Stimulated activated CD4-positive, alpha-beta T cell treated with anti-CD3 and anti-CD28 coated beads, Interleukin-15, amount 100 ng/mL, for 48 hours (primary cell): ENCODE measurements around the gene CENPV.
"Not testable (repeated sequence)": the region's sequence is repeated elsewhere in the genome, so short reads cannot be mapped to it uniquely, and the experiment has no call there.

Experiments used
- DNase-seq, 2 donors: peaks; one replicate each; pipeline ENCODE4 v3.0.0-alpha.2; 2020; ENCODE audit warnings: low read depth in 2 of 2

The CENPV gene

DNA sequence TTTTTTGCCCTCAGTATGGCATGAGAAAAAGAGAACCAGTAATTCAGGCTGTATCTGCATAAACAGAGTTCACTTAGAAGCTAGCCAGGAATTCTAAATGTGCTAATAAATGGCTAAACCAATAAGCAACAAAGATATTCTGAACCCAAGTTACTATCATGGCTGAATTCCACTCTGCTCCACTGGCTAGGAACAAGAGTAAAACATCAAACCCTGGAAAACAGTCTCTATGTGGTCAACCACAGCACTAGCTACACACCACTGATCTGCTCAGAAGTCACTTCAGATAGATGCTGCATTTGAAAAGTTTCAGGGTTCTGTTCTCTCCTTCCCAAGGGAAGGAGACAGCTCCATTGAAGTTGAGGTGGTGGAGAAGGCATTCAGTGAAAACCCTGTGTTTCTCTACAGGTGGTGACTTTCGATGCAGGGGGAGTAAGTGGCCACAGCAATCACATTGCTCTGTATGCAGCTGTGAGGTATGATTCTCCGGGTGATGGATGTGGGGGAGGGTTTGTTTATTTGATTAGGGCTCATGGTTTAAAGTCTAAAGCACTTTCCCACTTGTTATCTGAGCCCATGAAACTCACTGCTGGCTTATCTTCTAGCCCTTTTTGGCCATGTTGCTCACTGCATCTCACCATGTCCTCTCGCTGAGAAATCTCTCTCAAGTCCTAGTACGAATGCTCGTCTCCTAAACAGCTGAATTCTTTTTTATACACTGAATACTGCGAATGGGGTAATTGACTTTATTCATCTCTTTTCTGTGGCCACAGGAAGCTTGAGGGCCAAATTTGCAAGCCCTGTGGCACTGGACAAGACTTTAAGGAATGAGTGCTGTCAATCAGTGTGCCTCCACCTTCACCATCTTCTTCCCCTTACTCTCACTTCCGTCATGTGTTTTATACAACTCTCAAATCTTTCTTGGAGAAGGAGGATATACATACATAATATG, 39.9 kb downstream of the CENPV start:
- DNase-seq, result no peak

DNA sequence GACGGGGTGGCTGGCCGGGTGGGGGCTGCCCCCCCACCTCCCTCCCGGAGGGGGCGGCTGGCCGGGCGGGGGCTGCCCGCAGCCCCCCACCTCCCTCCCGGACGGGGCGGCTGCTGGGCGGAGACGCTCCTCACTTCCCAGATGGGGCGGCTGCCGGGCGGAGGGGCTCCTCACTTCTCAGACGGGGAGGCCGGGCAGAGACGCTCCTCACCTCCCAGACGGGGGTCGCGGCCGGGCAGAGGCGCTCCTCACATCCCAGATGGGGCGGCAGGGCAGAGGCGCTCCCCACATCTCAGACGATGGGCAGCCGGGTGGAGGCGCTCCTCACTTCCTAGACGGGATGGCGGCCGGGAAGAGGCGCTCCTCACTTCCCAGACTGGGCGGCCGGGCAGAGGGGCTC, 41.2 kb downstream of the CENPV start:
- not testable (repeated sequence) for DNase-seq

DNA sequence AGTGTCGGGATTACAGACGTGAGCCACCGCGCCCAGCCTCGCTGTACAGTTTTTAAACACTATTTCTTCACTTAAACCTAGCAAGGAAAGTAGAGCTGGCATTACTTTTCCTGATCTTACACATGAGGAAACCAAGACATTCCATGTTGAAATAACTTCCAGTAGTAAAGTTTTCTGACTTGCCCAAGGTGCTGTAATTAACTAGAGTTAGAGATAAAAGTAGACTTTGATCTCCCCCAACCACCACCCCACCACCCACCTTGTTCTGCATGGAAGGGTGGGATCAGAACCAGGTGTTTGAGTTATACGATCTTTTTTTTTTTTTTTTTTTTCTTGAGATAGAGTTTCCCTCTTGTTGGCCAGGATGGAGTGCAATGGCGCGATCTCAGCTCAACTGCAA, 47.1 kb downstream of the CENPV start:
- DNase-seq, result no peak

- DNase-seq, result no peak
Measured at GRCh38 chr17:16304830-16305229, 48.4 kb downstream of the CENPV start.

DNA sequence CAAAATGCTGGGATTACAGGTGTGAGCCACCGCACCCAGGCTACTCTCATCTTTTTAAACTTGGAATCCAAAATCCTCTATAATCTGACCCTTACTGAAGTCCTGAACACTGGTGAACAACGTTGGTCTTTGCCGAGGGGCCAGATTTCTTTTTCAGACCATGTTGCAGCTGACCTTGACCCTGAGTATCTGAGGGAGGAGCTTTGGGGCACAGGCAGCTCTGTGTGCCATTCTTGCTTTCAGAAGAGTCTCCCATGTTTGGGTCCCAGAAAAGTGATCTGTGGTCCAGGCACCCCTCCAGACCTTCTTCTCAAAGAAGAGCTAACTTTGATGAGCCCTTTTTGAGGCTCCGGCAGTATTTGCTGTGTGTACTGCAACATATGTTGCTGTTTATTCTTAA, 50.4 kb downstream of the CENPV start:
- no peak for DNase-seq

DNA sequence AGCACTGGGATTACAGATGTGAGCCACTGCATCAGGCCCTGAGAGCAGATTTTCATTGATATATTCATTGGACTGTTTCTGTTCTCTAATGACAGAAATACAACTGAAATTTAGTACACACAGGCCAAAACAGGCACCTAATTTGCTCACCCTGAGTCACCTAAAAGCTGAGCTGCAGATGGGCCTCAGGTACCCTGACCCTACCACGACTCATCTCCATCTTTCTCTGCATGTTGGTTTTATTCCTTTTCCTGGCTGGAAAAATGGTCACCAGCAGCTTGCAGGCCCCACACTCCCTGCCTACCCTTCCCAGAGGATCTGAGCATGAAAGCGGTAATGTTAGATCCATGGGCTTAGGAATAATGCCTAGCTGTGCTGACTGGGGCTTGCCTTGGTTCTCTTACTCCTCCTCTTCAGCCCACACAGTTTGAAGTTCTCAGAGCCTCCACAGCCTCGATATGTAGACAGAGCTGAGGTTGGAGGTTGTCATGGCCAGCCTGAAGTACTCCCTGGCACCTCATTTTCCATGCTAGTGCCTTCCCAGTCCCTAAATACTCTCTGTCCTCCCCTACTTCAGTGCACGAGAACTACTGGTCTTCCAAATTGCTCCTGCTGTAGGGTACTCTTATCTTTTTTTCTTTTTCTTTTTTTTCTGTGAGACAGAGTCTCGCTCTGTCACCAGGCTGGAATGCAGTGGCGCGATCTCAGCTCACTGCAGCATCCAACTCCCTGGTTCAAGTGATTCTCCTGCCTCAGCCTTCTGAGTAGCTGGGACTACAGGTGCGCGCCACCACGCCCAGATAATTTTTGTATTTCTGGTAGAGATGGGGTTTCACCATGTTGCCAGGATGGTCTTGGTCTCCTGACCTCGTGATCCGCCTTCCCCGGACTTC, 51.1 kb downstream of the CENPV start:
- DNase-seq, result no peak

- no peak for DNase-seq
Measured at GRCh38 chr17:16300554-16300953, 52.7 kb downstream of the CENPV start.

DNA sequence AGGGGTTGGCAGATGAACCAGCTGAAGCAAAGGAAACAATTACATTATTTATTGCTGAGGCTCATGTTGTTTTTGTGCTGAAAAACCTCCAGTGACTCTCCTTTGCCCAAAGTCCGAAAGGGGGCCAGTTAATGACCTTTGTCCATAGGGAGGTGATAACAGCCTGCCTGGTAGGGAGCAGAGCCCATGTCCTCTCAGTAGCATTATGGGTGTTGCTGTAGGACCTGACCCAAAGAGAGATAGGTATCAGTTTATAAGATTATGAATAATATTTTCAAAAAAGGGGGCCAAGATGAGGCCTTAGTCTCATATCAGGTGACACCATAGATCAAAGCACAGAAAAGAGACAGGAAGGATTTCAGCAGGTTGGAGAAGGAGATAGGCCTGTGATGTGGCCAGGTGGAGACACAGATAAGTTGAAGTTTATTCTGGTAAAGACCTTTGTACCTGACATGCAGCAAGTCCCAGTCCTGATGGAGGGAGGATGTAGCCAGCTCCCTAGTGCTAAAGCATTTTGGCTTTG, 55.1 kb downstream of the CENPV start:
- no peak for DNase-seq

GRCh38 chr17:16297367-16298139, 55.7 kb downstream of the CENPV start:
- DNase-seq, result no peak

DNA sequence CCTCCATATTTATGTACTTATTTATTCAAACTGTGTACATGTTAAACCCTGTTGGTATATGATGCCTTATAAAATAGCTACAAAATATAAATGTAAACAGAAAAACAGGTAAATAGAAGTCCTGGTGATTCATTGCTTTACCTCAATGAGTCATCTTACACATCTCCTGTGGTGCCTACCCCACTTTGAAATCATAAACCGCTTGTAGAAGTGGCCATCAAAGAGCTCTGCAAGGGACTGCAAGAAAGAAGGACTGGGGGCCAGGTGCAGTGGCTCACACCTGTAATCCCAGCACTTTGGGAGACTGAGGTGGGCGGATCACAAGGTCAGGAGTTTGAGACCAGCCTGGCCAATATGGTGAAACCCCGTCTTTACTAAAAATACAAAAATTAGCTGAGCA, 57.2 kb downstream of the CENPV start:
- DNase-seq, result not testable (repeated sequence)

DNA sequence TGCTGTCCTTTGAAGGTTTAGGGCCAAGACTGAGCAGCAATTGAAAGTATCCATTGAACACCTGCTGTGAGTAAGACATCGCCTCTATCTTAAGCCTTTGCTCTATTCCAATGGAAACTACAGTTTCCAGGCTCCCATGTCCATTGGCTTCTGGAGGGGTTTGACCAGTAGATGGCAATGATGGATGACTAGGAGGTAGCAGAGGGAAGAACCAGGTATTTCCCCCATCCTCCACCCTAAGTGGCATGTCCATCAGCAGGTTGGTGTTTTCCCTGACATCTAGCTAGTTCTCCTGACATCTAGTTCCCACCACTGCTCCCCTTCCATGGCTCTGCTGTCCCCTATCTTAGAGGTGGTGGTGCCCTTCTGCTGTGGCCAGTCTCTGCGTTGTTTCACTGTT, 58.7 kb downstream of the CENPV start:
- no peak for DNase-seq

DNA sequence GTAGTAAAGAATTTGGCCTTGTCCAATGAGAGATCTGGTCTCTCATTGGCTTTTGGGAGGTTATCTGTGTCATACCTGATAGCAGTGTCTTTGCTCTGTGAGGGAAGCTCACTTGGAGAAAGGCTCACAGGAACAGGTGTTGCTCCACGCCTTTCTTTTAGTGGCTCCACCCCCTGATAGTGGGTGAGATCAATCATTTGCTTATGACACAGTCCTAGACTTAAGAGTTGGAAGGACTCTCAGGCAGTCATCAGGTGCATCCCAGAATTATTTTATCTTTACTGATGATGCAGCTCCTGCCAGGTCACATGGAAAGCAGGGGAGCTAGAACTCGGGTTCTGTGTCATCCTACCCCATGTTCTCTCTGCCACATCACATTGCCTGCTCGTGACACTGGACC, 59.3 kb downstream of the CENPV start:
- DNase-seq, result no peak
